Hepatocyte (in vitro differentiated cells): ENCODE data around the gene DCST2.

ENCODE experiments used
- EZH2 ChIP-seq: fragments of 200-600 bp; sonication (generic); IDR thresholded peaks from 2 replicates; pipeline ENCODE4 v1.6.1; 2016; ENCODE audit warnings: antibody characterized with exemption, mild to moderate bottlenecking, borderline replicate concordance
- EZH2phosphoT487 ChIP-seq: fragments of 200-600 bp; sonication (generic); IDR thresholded peaks from one replicate; pipeline ENCODE4 v1.6.1; 2018; ENCODE audit warnings: antibody characterized with exemption, mild to moderate bottlenecking, low read depth, moderate library complexity; ENCODE audit not compliant: unreplicated experiment, severe bottlenecking
- TF ChIP-seq, protein P1 (sequence below): fragments of 200-600 bp; sonication (generic); IDR thresholded peaks from 2 replicates; pipeline ENCODE4 v1.5.1; 2016; ENCODE audit warnings: antibody characterized with exemption, mild to moderate bottlenecking; ENCODE audit not compliant: poor library complexity

DNA sequence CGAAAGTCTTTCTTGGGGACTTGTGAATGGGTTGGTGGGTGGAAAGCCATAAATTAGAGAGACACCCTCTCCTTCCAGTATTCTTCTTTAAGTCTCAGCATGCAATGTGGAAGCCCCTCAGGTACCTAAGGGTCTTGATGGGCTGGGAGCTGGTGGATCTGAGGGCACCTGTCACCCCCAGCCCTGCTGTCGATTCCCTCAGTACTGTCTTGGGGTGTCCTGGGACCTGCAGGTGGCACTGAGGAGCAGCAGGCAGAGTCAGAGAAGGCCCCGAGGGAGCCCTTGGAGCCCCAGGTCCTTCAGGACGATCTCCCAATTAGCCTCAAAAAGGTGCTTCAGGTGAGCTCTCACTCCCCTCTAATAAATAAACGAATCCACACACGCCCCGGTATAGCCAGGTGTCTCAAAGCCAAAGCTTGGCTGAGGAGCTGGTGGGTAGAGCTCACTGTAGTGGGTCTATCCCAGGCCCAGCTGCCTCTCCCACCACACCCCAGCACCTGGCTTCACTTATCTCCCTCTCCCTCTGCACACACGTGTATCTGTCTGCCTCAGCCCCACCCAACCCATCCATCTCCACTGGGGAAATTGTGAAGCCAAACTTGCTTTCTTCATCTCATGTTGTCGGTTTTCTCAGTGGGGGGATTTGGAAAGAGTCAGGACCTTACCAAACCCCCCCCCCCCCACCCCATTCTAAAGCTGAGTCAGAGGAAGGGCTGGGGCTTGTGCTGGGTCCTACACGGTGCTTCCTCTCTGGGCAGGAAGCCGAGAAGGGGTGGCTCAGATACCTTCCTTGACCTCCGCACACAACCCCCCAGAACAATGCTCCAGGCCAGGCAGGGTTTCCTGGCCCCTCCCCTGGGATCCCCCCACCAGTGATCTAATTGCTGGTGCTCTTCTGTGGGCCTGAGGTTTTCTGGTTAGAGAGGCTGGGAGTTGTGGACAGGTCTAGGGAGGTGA is 19.1 kb upstream of the DCST2 start:
- TF ChIP-seq, protein P1, sequence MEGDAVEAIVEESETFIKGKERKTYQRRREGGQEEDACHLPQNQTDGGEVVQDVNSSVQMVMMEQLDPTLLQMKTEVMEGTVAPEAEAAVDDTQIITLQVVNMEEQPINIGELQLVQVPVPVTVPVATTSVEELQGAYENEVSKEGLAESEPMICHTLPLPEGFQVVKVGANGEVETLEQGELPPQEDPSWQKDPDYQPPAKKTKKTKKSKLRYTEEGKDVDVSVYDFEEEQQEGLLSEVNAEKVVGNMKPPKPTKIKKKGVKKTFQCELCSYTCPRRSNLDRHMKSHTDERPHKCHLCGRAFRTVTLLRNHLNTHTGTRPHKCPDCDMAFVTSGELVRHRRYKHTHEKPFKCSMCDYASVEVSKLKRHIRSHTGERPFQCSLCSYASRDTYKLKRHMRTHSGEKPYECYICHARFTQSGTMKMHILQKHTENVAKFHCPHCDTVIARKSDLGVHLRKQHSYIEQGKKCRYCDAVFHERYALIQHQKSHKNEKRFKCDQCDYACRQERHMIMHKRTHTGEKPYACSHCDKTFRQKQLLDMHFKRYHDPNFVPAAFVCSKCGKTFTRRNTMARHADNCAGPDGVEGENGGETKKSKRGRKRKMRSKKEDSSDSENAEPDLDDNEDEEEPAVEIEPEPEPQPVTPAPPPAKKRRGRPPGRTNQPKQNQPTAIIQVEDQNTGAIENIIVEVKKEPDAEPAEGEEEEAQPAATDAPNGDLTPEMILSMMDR, result peak; percentile 10
- TF ChIP-seq EZH2 (no peak), EZH2phosphoT487 (no peak)
